ENCODE measurements around the gene SHROOM4.

DNA sequence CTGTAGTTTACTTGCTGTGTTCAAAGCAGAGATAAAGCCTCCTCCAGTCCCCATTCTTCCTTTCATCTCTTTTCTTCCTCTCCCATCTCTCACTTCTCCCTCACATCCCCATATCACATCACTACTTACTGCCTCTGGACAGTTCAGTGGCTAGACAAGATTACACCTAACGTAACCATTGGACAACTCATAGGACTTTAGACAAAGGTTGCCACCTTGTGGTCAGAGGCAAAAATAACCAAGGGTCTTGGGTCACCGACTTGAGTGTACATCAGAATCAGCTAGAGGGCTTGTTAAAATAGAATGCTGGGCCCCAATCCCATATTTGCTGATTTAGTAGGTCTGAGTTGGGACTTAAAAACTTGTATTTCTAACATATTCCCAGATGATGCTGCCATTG lies 234.0 kb downstream of the SHROOM4 start:
- TF ChIP-seq, protein P1, sequence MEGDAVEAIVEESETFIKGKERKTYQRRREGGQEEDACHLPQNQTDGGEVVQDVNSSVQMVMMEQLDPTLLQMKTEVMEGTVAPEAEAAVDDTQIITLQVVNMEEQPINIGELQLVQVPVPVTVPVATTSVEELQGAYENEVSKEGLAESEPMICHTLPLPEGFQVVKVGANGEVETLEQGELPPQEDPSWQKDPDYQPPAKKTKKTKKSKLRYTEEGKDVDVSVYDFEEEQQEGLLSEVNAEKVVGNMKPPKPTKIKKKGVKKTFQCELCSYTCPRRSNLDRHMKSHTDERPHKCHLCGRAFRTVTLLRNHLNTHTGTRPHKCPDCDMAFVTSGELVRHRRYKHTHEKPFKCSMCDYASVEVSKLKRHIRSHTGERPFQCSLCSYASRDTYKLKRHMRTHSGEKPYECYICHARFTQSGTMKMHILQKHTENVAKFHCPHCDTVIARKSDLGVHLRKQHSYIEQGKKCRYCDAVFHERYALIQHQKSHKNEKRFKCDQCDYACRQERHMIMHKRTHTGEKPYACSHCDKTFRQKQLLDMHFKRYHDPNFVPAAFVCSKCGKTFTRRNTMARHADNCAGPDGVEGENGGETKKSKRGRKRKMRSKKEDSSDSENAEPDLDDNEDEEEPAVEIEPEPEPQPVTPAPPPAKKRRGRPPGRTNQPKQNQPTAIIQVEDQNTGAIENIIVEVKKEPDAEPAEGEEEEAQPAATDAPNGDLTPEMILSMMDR (IDR thresholded peaks at IDR 0.05; ENCODE audit: low read depth, low read length, missing input control), result peak; percentile 45
- TF ChIP-seq, protein P2, sequence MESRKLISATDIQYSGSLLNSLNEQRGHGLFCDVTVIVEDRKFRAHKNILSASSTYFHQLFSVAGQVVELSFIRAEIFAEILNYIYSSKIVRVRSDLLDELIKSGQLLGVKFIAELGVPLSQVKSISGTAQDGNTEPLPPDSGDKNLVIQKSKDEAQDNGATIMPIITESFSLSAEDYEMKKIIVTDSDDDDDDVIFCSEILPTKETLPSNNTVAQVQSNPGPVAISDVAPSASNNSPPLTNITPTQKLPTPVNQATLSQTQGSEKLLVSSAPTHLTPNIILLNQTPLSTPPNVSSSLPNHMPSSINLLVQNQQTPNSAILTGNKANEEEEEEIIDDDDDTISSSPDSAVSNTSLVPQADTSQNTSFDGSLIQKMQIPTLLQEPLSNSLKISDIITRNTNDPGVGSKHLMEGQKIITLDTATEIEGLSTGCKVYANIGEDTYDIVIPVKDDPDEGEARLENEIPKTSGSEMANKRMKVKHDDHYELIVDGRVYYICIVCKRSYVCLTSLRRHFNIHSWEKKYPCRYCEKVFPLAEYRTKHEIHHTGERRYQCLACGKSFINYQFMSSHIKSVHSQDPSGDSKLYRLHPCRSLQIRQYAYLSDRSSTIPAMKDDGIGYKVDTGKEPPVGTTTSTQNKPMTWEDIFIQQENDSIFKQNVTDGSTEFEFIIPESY (IDR thresholded peaks at IDR 0.05), result no peak
- no peak for TF ChIP-seq SP1 (IDR thresholded peaks at IDR 0.05)
- TF ChIP-seq, protein P3, sequence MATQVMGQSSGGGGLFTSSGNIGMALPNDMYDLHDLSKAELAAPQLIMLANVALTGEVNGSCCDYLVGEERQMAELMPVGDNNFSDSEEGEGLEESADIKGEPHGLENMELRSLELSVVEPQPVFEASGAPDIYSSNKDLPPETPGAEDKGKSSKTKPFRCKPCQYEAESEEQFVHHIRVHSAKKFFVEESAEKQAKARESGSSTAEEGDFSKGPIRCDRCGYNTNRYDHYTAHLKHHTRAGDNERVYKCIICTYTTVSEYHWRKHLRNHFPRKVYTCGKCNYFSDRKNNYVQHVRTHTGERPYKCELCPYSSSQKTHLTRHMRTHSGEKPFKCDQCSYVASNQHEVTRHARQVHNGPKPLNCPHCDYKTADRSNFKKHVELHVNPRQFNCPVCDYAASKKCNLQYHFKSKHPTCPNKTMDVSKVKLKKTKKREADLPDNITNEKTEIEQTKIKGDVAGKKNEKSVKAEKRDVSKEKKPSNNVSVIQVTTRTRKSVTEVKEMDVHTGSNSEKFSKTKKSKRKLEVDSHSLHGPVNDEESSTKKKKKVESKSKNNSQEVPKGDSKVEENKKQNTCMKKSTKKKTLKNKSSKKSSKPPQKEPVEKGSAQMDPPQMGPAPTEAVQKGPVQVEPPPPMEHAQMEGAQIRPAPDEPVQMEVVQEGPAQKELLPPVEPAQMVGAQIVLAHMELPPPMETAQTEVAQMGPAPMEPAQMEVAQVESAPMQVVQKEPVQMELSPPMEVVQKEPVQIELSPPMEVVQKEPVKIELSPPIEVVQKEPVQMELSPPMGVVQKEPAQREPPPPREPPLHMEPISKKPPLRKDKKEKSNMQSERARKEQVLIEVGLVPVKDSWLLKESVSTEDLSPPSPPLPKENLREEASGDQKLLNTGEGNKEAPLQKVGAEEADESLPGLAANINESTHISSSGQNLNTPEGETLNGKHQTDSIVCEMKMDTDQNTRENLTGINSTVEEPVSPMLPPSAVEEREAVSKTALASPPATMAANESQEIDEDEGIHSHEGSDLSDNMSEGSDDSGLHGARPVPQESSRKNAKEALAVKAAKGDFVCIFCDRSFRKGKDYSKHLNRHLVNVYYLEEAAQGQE (IDR thresholded peaks at IDR 0.05), result no peak
- no peak for TF ChIP-seq TAF1 (conservative IDR thresholded peaks at IDR 0.05)
- no peak for TF ChIP-seq RXRA (IDR thresholded peaks at IDR 0.05)
- no peak for TF ChIP-seq HNF4G (IDR thresholded peaks at IDR 0.05)
- no peak for TF ChIP-seq YY1 (IDR thresholded peaks at IDR 0.05)
- no peak for TF ChIP-seq FOXA1 (IDR thresholded peaks at IDR 0.05)
- no peak for TF ChIP-seq JUND (IDR thresholded peaks at IDR 0.05)
- TF ChIP-seq, protein P4, sequence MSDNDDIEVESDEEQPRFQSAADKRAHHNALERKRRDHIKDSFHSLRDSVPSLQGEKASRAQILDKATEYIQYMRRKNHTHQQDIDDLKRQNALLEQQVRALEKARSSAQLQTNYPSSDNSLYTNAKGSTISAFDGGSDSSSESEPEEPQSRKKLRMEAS (IDR thresholded peaks at IDR 0.05), result no peak

Measured in liver (tissue), 3 donors.